HepG2 (cell line): ENCODE measurements around the gene LMCD1. TPM values are rescaled to one million over a fixed set of nuclear protein-coding genes. Genes with fewer than 3 reads are reported as not detected.

Experiments
- ARNT ChIP-seq: fragments of 450-650 bp; IDR thresholded peaks from 2 replicates; pipeline ENCODE4 v1.6.1; 2017
- CBFB ChIP-seq: sonication (generic); formaldehyde crosslinking; IDR thresholded peaks from 2 replicates; pipeline ENCODE4 v1.4.0; 2020; ENCODE audit warnings: missing genetic modification reagents
- CBX2 ChIP-seq, 2 experiments: fragments of 200-600 bp in 1 of 2; sonication (generic); formaldehyde crosslinking in 1 of 2; IDR thresholded peaks; 2 replicates each; pipeline versions ENCODE4 v1.7.0 to v1.8.1; 2018 to 2022; ENCODE audit warnings: low read depth in 2 of 2, low read length in 1 of 2, mild to moderate bottlenecking in 1 of 2, missing genetic modification reagents in 1 of 2
- FOXC1 ChIP-seq: sonication (generic); formaldehyde crosslinking; IDR thresholded peaks from 2 replicates; pipeline ENCODE4 v1.8.0; 2022; ENCODE audit warnings: mild to moderate bottlenecking, missing genetic modification reagents, borderline replicate concordance
- HNF4A ChIP-seq: sonication (generic); formaldehyde crosslinking; IDR thresholded peaks from 2 replicates; pipeline ENCODE4 v1.4.0; 2020; ENCODE audit warnings: missing genetic modification reagents
- MAF1 ChIP-seq: sonication (generic); formaldehyde crosslinking; IDR thresholded peaks from 2 replicates; pipeline ENCODE4 v1.5.0; 2020; ENCODE audit warnings: missing genetic modification reagents, borderline replicate concordance
- NCOA2 ChIP-seq: sonication (generic); formaldehyde crosslinking; IDR thresholded peaks from 2 replicates; pipeline ENCODE4 v1.8.0; 2022; ENCODE audit warnings: inconsistent platforms
- NFIB ChIP-seq: sonication (generic); formaldehyde crosslinking; IDR thresholded peaks from 2 replicates; pipeline ENCODE4 v1.9.0; 2021; ENCODE audit warnings: missing genetic modification reagents, mild to moderate bottlenecking, borderline replicate concordance
- PITX1 ChIP-seq: sonication (generic); formaldehyde crosslinking; IDR thresholded peaks from 2 replicates; pipeline ENCODE4 v1.5.1; 2020; ENCODE audit warnings: mild to moderate bottlenecking, missing genetic modification reagents
- TBX3 ChIP-seq: fragments of 450-650 bp; IDR thresholded peaks from 2 replicates; pipeline ENCODE4 v1.6.1; 2017; ENCODE audit warnings: antibody characterized with exemption, mild to moderate bottlenecking, inconsistent platforms, borderline replicate concordance
- TEF ChIP-seq: sonication (generic); formaldehyde crosslinking; IDR thresholded peaks from 2 replicates; pipeline ENCODE4 v1.5.0; 2020; ENCODE audit warnings: missing genetic modification reagents
- ZBTB21 ChIP-seq: sonication (generic); formaldehyde crosslinking; IDR thresholded peaks from 2 replicates; pipeline ENCODE4 v1.4.0; 2020; ENCODE audit warnings: missing genetic modification reagents
- ZBTB7B ChIP-seq: sonication (generic); formaldehyde crosslinking; IDR thresholded peaks from 2 replicates; pipeline ENCODE4 v1.4.0; 2020; ENCODE audit warnings: missing genetic modification reagents
- ZNF143 ChIP-seq: sonication (generic); formaldehyde crosslinking; IDR thresholded peaks from 2 replicates; pipeline ENCODE4 v1.4.0; 2020; ENCODE audit warnings: missing genetic modification reagents
- ZNF430 ChIP-seq: sonication (generic); formaldehyde crosslinking; IDR thresholded peaks from 2 replicates; pipeline ENCODE4 v1.9.0; 2021; ENCODE audit warnings: mild to moderate bottlenecking, missing genetic modification reagents
- polyA plus RNA-seq, 8 experiments: library from polyadenylated mRNA; depleted of rRNA in 3 of 8; stranded (reverse) in 7 of 8; unstranded in 1 of 8; fragments of >200 nt; fragmentation: Illumina TruSeq in 4 of 8; extraction: Trizol in 4 of 8; gene quantifications; 2 replicates each; pipeline versions ENCODE4 v1.2.1 to v1.2.3, GENCODE V29; 2011 to 2016; ENCODE audit warnings: low read depth in 4 of 8, missing spikeins in 1 of 8, mixed read lengths in 1 of 8; ENCODE audit not compliant: insufficient read depth in 1 of 8
- total RNA-seq, 5 experiments: library from RNA; depleted of rRNA; stranded (reverse); fragments of >200 nt; fragmentation: Illumina TruSeq; extraction: Trizol; gene quantifications; 2 replicates each; pipeline ENCODE4 v1.2.3, GENCODE V29; 2016; ENCODE audit warnings: low read depth in 1 of 5
- TF ChIP-seq, protein P1 (sequence below): sonication (generic); formaldehyde crosslinking; IDR thresholded peaks from 2 replicates; pipeline ENCODE4 v1.8.0; 2022; ENCODE audit warnings: missing genetic modification reagents, mild to moderate bottlenecking, borderline replicate concordance
- TF ChIP-seq, protein P2 (sequence below): sonication (generic); IDR thresholded peaks from 2 replicates; pipeline ENCODE4 v1.6.1; 2016; ENCODE audit warnings: low read depth, borderline replicate concordance
- TF ChIP-seq, protein P3 (sequence below): sonication (generic); formaldehyde crosslinking; IDR thresholded peaks from 2 replicates; pipeline ENCODE4 v1.5.1; 2020; ENCODE audit warnings: missing genetic modification reagents, mild to moderate bottlenecking, borderline replicate concordance
- TF ChIP-seq, protein P4 (sequence below): sonication (generic); formaldehyde crosslinking; IDR thresholded peaks from 2 replicates; pipeline ENCODE4 v1.4.0; 2020; ENCODE audit warnings: missing genetic modification reagents

Gene LMCD1
- total and polyA plus RNA-seq, 2 of the 13 experiments (the other 11 are each of a cell fraction or from before 2014, with no cell fraction given): 6.2 to 7.1 TPM

GRCh38 chr3:8501371-8502131 is at the start of gene LMCD1 (continued):
- TF ChIP-seq FOXC1 (CRISPR knock-in tag) (peak; percentile 99), PITX1 (CRISPR knock-in tag) (peak; percentile 79; the same call in 1 of the 2 replicates), TEF (peak; percentile 74; the same call in 1 of the 2 replicates), NFIB (CRISPR knock-in tag) (peak; percentile 96), TBX3 (no peak), CBX2 (IDR thresholded peaks at IDR 0.05; ENCODE audit: low read depth, low read length) (no peak), CBX2 (CRISPR knock-in tag; IDR thresholded peaks at IDR 0.05; ENCODE audit: low read depth) (no peak), ARNT (no peak), NCOA2 (CRISPR knock-in tag) (peak; percentile 52), ZBTB7B (CRISPR knock-in tag) (0 out of 2 replicates have a peak, but pooled peaks have one; percentile 24), ZNF430 (CRISPR knock-in tag) (peak; percentile 98), CBFB (CRISPR knock-in tag) (0 out of 2 replicates have a peak, but pooled peaks have one; percentile 35), ZNF143 (peak; percentile 22; the same call in 1 of the 2 replicates), HNF4A (CRISPR knock-in tag) (no peak; the same call in 1 of the 2 replicates), MAF1 (CRISPR knock-in tag) (no peak), ZBTB21 (CRISPR knock-in tag) (peak; percentile 45; the same call in 1 of the 2 replicates)
- TF ChIP-seq, protein P1, sequence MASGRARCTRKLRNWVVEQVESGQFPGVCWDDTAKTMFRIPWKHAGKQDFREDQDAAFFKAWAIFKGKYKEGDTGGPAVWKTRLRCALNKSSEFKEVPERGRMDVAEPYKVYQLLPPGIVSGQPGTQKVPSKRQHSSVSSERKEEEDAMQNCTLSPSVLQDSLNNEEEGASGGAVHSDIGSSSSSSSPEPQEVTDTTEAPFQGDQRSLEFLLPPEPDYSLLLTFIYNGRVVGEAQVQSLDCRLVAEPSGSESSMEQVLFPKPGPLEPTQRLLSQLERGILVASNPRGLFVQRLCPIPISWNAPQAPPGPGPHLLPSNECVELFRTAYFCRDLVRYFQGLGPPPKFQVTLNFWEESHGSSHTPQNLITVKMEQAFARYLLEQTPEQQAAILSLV (CRISPR knock-in tag): peak; percentile 97
- TF ChIP-seq, protein P2, sequence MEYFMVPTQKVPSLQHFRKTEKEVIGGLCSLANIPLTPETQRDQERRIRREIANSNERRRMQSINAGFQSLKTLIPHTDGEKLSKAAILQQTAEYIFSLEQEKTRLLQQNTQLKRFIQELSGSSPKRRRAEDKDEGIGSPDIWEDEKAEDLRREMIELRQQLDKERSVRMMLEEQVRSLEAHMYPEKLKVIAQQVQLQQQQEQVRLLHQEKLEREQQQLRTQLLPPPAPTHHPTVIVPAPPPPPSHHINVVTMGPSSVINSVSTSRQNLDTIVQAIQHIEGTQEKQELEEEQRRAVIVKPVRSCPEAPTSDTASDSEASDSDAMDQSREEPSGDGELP: peak; percentile 79; the same call in 1 of the 2 replicates
- TF ChIP-seq, protein P3, sequence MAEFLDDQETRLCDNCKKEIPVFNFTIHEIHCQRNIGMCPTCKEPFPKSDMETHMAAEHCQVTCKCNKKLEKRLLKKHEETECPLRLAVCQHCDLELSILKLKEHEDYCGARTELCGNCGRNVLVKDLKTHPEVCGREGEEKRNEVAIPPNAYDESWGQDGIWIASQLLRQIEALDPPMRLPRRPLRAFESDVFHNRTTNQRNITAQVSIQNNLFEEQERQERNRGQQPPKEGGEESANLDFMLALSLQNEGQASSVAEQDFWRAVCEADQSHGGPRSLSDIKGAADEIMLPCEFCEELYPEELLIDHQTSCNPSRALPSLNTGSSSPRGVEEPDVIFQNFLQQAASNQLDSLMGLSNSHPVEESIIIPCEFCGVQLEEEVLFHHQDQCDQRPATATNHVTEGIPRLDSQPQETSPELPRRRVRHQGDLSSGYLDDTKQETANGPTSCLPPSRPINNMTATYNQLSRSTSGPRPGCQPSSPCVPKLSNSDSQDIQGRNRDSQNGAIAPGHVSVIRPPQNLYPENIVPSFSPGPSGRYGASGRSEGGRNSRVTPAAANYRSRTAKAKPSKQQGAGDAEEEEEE: no peak
- TF ChIP-seq, protein P4, sequence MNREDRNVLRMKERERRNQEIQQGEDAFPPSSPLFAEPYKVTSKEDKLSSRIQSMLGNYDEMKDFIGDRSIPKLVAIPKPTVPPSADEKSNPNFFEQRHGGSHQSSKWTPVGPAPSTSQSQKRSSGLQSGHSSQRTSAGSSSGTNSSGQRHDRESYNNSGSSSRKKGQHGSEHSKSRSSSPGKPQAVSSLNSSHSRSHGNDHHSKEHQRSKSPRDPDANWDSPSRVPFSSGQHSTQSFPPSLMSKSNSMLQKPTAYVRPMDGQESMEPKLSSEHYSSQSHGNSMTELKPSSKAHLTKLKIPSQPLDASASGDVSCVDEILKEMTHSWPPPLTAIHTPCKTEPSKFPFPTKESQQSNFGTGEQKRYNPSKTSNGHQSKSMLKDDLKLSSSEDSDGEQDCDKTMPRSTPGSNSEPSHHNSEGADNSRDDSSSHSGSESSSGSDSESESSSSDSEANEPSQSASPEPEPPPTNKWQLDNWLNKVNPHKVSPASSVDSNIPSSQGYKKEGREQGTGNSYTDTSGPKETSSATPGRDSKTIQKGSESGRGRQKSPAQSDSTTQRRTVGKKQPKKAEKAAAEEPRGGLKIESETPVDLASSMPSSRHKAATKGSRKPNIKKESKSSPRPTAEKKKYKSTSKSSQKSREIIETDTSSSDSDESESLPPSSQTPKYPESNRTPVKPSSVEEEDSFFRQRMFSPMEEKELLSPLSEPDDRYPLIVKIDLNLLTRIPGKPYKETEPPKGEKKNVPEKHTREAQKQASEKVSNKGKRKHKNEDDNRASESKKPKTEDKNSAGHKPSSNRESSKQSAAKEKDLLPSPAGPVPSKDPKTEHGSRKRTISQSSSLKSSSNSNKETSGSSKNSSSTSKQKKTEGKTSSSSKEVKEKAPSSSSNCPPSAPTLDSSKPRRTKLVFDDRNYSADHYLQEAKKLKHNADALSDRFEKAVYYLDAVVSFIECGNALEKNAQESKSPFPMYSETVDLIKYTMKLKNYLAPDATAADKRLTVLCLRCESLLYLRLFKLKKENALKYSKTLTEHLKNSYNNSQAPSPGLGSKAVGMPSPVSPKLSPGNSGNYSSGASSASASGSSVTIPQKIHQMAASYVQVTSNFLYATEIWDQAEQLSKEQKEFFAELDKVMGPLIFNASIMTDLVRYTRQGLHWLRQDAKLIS (CRISPR knock-in tag): no peak
